OCI-LY1 (cell line): ENCODE results near the gene AASDH.

Experiments
- H2AFZ ChIP-seq: fragments of 200-600 bp; sonication (generic), shearing (Covaris generic); 2 replicates; pipeline ENCODE4 v1.6.0; 2014; ENCODE audit warnings: antibody characterized with exemption, mild to moderate bottlenecking, low read length
- H3F3A ChIP-seq: fragments of 200-600 bp; sonication (generic), shearing (Covaris generic); 2 replicates; pipeline ENCODE4 v1.6.0; 2014; ENCODE audit warnings: mild to moderate bottlenecking, antibody characterized with exemption, low read length, moderate library complexity; ENCODE audit not compliant: insufficient read depth
- H3K27ac ChIP-seq: fragments of 200-600 bp; sonication (generic); 2 replicates; pipeline ENCODE4 v1.5.1; 2014; ENCODE audit warnings: low read length, mixed run types, mild to moderate bottlenecking, low read depth; ENCODE audit not compliant: poor library complexity, severe bottlenecking
- H3K27me3 ChIP-seq: fragments of 200-600 bp; sonication (generic); 2 replicates; pipeline ENCODE4 v1.6.0; 2014; ENCODE audit warnings: antibody characterized with exemption, mild to moderate bottlenecking, low read length, moderate library complexity; ENCODE audit not compliant: insufficient read depth
- H3K36me3 ChIP-seq: fragments of 200-600 bp; sonication (generic); 2 replicates; pipeline ENCODE4 v1.6.1; 2014; ENCODE audit warnings: mild to moderate bottlenecking, antibody characterized with exemption, low read length, moderate library complexity, mixed read lengths; ENCODE audit not compliant: insufficient read depth
- H3K4me1 ChIP-seq: fragments of 200-600 bp; sonication (generic); 2 replicates; pipeline ENCODE4 v1.5.1; 2014; ENCODE audit warnings: mild to moderate bottlenecking, low read length, moderate library complexity; ENCODE audit not compliant: insufficient read depth, severe bottlenecking
- H3K4me2 ChIP-seq: fragments of 200-600 bp; sonication (generic), shearing (Covaris generic); 2 replicates; pipeline ENCODE4 v1.6.1; 2014; ENCODE audit warnings: low read length
- H3K4me3 ChIP-seq: fragments of 200-600 bp; sonication (generic); 2 replicates; pipeline ENCODE4 v1.5.1; 2014; ENCODE audit warnings: low read length, low read depth, mild to moderate bottlenecking, mixed read lengths; ENCODE audit not compliant: poor library complexity, severe bottlenecking
- H3K79me2 ChIP-seq: fragments of 200-600 bp; shearing (Covaris generic); 2 replicates; pipeline ENCODE4 v1.6.1; 2016; ENCODE audit warnings: mixed run types, low read length, mixed read lengths; ENCODE audit not compliant: insufficient read depth
- H3K9ac ChIP-seq: fragments of 200-600 bp; sonication (generic), shearing (Covaris generic); 2 replicates; pipeline ENCODE4 v1.6.1; 2014; ENCODE audit warnings: mild to moderate bottlenecking, low read length, mixed read lengths
- H3K9me2 ChIP-seq: fragments of 200-600 bp; sonication (generic), shearing (Covaris generic); 2 replicates; pipeline ENCODE4 v1.6.1; 2014; ENCODE audit warnings: low read depth, mild to moderate bottlenecking, low read length, mixed read lengths
- H3K9me3 ChIP-seq: fragments of 200-600 bp; shearing (Covaris generic); 2 replicates; pipeline ENCODE4 v1.6.1; 2014; ENCODE audit warnings: low read length, mixed read lengths
- H4K20me1 ChIP-seq: fragments of 200-600 bp; sonication (generic), shearing (Covaris generic); 2 replicates; pipeline ENCODE4 v1.6.0; 2016; ENCODE audit warnings: mild to moderate bottlenecking, low read length; ENCODE audit not compliant: insufficient read depth
- CTCF ChIP-seq: fragments of 200-600 bp; sonication (generic), shearing (Covaris generic); IDR thresholded peaks from 2 replicates; pipeline ENCODE4 v1.5.1; 2017; ENCODE audit warnings: mild to moderate bottlenecking, antibody characterized with exemption, low read length, moderate library complexity, mixed read lengths
- EZH2 ChIP-seq: fragments of 200-600 bp; sonication (generic), shearing (Covaris generic); IDR thresholded peaks from 2 replicates; pipeline ENCODE4 v1.8.0; 2017; ENCODE audit warnings: borderline replicate concordance, mixed run types, mild to moderate bottlenecking, antibody characterized with exemption, low read length, moderate library complexity, mixed read lengths

The AASDH gene

GRCh38 chr4:56405016-56405415, 17.7 kb upstream of the AASDH start:
- Histone ChIP-seq H3F3A (no peaks in the 10 kb centered on the region), H4K20me1 (no peaks in the 10 kb centered on the region), H3K4me2 (no peak overlapping the region), H3K9me3 (no peaks in the 10 kb centered on the region), H3K36me3 (peaks cover 72% of the 10 kb centered on the region), H3K9ac (no peak overlapping the region), H3K27me3 (no peaks in the 10 kb centered on the region), H3K27ac (no peak overlapping the region), H2AFZ (no peak overlapping the region), H3K9me2 (no peaks in the 10 kb centered on the region), H3K4me1 (no peaks in the 10 kb centered on the region), H3K79me2 (peaks cover 14% of the 10 kb centered on the region), H3K4me3 (no peak overlapping the region)
- no peak for TF ChIP-seq EZH2
- TF ChIP-seq CTCF = no peak

DNA sequence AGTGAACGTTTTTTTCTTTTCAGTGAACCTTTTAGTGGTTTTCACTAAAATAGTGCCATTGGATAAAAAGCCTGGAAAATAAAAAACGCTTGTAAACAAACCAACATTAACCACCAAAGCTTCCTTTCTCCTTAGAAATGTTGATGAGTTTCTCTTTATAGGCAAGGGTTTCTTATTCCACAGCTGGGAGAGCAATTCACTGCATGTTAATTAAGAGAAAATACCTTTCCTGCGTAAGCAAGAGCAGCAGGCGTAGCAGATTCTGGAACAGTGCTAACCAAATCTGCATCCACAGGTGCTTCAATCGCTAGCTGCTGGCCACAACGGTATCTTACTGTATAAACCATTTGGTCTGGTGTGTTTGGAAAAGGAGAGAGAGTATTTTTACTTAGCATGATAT, 13.3 kb upstream of the AASDH start:
- no peak overlapping the region for H3K4me3 ChIP-seq
- no peaks in the 10 kb centered on the region for H3F3A ChIP-seq
- no peaks in the 10 kb centered on the region for H3K4me1 ChIP-seq
- no peak overlapping the region for H3K27ac ChIP-seq
- no peak overlapping the region for H3K4me2 ChIP-seq
- no peaks in the 10 kb centered on the region for H3K9me3 ChIP-seq
- H3K27me3 ChIP-seq = no peaks in the 10 kb centered on the region
- H2AFZ ChIP-seq = no peak overlapping the region
- H3K36me3 ChIP-seq = peaks cover 88% of the 10 kb centered on the region
- H4K20me1 ChIP-seq = no peaks in the 10 kb centered on the region
- H3K79me2 ChIP-seq = no peaks in the 10 kb centered on the region
- no peaks in the 10 kb centered on the region for H3K9me2 ChIP-seq
- TF ChIP-seq EZH2 (no peak), CTCF (no peak)
- no peak overlapping the region for H3K9ac ChIP-seq

- TF ChIP-seq CTCF (no peak), EZH2 (no peak)
- H3K27me3 ChIP-seq = no peaks in the 10 kb centered on the region
Observed at GRCh38 chr4:56391270-56391669, 4.0 kb upstream of the AASDH start.

More at GRCh38 chr4:56391270-56391669, 4.0 kb upstream of the AASDH start:
- H3K79me2 ChIP-seq = peaks cover 9% of the 10 kb centered on the region; the same call in 1 of the 2 replicates
- peaks cover 3% of the 10 kb centered on the region; the same call in 1 of the 2 replicates for H3F3A ChIP-seq
- H3K4me1 ChIP-seq = peaks cover 22% of the 10 kb centered on the region
- no peak overlapping the region for H2AFZ ChIP-seq
- H3K36me3 ChIP-seq = peaks cover 16% of the 10 kb centered on the region
- H3K4me2 ChIP-seq = no peak overlapping the region
- H3K4me3 ChIP-seq = no peak overlapping the region
- no peak overlapping the region for H3K27ac ChIP-seq
- no peak overlapping the region for H3K9ac ChIP-seq
- H3K9me3 ChIP-seq = no peaks in the 10 kb centered on the region
- no peaks in the 10 kb centered on the region for H3K9me2 ChIP-seq
- no peaks in the 10 kb centered on the region for H4K20me1 ChIP-seq
